Heart left ventricle (tissue), 16 donors: ENCODE data around the gene LAMP5. TPM values are rescaled to one million over a fixed set of nuclear protein-coding genes. Genes with fewer than 3 reads are reported as not detected.

Source experiments
- ATAC-seq, 4 donors: fragments of 200-7000 bp; cut with Tn5 transposase; one replicate each; pipeline ENCODE4 v1.9.1; 2020 to 2022; ENCODE audit warnings: moderate library complexity in 4 of 4, mild to moderate bottlenecking in 3 of 4, moderate number of reproducible peaks in 1 of 4
- DNase-seq, 5 donors: peaks; one replicate each; pipeline ENCODE4 v3.0.0-alpha.2; 2020
- H3K27ac ChIP-seq, 12 donors: fragments of 200-600 bp; sonication (generic) in 4 of 12; one replicate each; pipeline versions ENCODE4 v1.5.0 to v1.8.0; 2016 to 2022; ENCODE audit warnings: mild to moderate bottlenecking in 2 of 12
- H3K27me3 ChIP-seq, 9 donors: fragments of 200-600 bp; sonication (generic) in 2 of 9; one replicate each; pipeline versions ENCODE4 v1.5.1 to v1.8.0; 2016 to 2022; ENCODE audit warnings: mild to moderate bottlenecking in 3 of 9
- H3K36me3 ChIP-seq, 9 donors: fragments of 200-600 bp; sonication (generic) in 2 of 9; one replicate each; pipeline versions ENCODE4 v1.5.0 to v1.8.0; 2018 to 2022; ENCODE audit warnings: mild to moderate bottlenecking in 2 of 9
- H3K4me1 ChIP-seq, 12 donors: fragments of 200-600 bp; sonication (generic) in 4 of 12; one replicate each; pipeline versions ENCODE4 v1.5.0 to v1.8.0; 2016 to 2022; ENCODE audit warnings: mild to moderate bottlenecking in 3 of 12
- H3K4me3 ChIP-seq, 12 donors: fragments of 200-600 bp; sonication (generic) in 4 of 12; one replicate each; pipeline versions ENCODE4 v1.5.0 to v1.8.0; 2017 to 2022; ENCODE audit warnings: mild to moderate bottlenecking in 9 of 12, moderate library complexity in 4 of 12
- H3K9me3 ChIP-seq, 12 donors: fragments of 200-600 bp; sonication (generic) in 4 of 12; one replicate each; pipeline versions ENCODE4 v1.5.0 to v1.8.0; 2016 to 2022; ENCODE audit warnings: mild to moderate bottlenecking in 1 of 12
- CTCF ChIP-seq, 12 donors: fragments of 200-600 bp; sonication (generic) in 4 of 12; IDR thresholded peaks; one replicate each; pipeline versions ENCODE4 v1.5.0 to v1.8.0; 2018 to 2022; ENCODE audit warnings: antibody characterized with exemption in 12 of 12, mild to moderate bottlenecking in 5 of 12
- POLR2A ChIP-seq, 2 donors: fragments of 450-650 bp; IDR thresholded peaks; one replicate each; pipeline ENCODE4 v1.6.1; 2017; ENCODE audit warnings: antibody characterized with exemption in 2 of 2, mild to moderate bottlenecking in 2 of 2, moderate library complexity in 2 of 2
- WGBS, 4 donors: extraction: QIAGEN DNeasy Blood & Tissue Kit in 2 of 4; methylation state at CpG; one replicate each; pipeline versions ENCODE4 v1.1.5 to v1.1.7; 2013 to 2018; 5-methylcytosine and 5-hydroxymethylcytosine counted together
- intact Hi-C, 10 donors: fragments of 100-400 bp; cut with DNase I; formaldehyde crosslinking; loops; one replicate each; pipeline versions ENCODE4 v1.11.1 to v1.14.2; 2022
- polyA plus RNA-seq, 2 donors: library from polyadenylated mRNA; stranded (reverse); fragments of 200-250 nt; gene quantifications; one replicate each; pipeline ENCODE4 v1.2.3, GENCODE V29; 2013
- total RNA-seq, 9 donors: library from RNA; depleted of rRNA in 2 of 9; stranded (reverse); fragments of >200 nt in 2 of 9; fragmentation: NEBNext Ultra II Directional in 3 of 9; extraction: Animal tissue kit (Norgen Biotek cat#: 25700) in 3 of 9; gene quantifications; one replicate each; pipeline versions ENCODE4 v1.1.0 to v1.2.4, GENCODE V29; 2016 to 2023
- donor health status: ischemic (EF 13 %, LVEDD 7.1; RV severe dilation, severe dysfunction).
- donor health status: healthy with polysubstance abuse.
- donor health status: DM: no; HTN: yes; CAD: no.
- donor health status: DM: no; HTN: no; CAD: no.
- donor health status: ischemic (EF 25% LVEDD 6.9; RV normal size, moderate dysfunction).
- donor health status: ischemic (EF 25% LVEDD 5.7; RV mildly dilated, moderate dysfunction).
- donor health status: healthy.
- donor health status: DM: yes; HTN: yes; CAD: no.
- donor health status: ischemic (EF 35%, LVEDD 5.7; RV mildly dilated, moderate dysfunction).
- donor health status: nonischemic (EF 11% LVEDD 7.7; RV severe dilation, severe dysfunction).
- donor health status: DM: yes; HTN: yes; CAD: no.
- donor health status: PGD.
- donor health status: ischemic (EF 29% LVEDD 5.4; RV normal size, mild dysfunction).
- donor health status: nonischemic (EF 23%, LVEDD 6.1; RV moderate dilation, normal function).

LAMP5 gene
- total and polyA plus RNA-seq, 11 donors, result 0.04 to 0.42 (median 0.30) TPM; not detected in 7

GRCh38 chr20:9501473-9501872 is 12.9 kb upstream of the LAMP5 start:
- no peak overlapping the region for H3K4me3 ChIP-seq
- no peak for DNase-seq
- ATAC-seq, result no peak
- H3K27me3 ChIP-seq, result peaks cover 5 to 20% (median 16%) of the 10 kb centered on the region in 9 donors
- no peaks in the 10 kb centered on the region for H3K36me3 ChIP-seq
- peaks cover 0 to 28% (median 3%) of the 10 kb centered on the region in 12 donors for H3K4me1 ChIP-seq
- TF ChIP-seq CTCF (IDR thresholded peaks at IDR 0.05) (no peak), POLR2A (IDR thresholded peaks at IDR 0.05) (no peak)
- intact Hi-C loops, result no loop called here
- H3K27ac ChIP-seq, result no peak overlapping the region
- no peaks in the 10 kb centered on the region for H3K9me3 ChIP-seq
- 81 to 91% (median 88%) methylated on average over 2 of the region's 2 CpGs for WGBS, 4 donors

- no peaks in the 10 kb centered on the region for H3K36me3 ChIP-seq
- H3K9me3 ChIP-seq, result no peaks in the 10 kb centered on the region
- H3K27me3 ChIP-seq, result peaks cover 15 to 42% (median 38%) of the 10 kb centered on the region in 9 donors
- DNase-seq, result no peak
- ATAC-seq, result no peak
- intact Hi-C loops, result no loop called here
- H3K27ac ChIP-seq, result no peak overlapping the region
- no peak overlapping the region for H3K4me3 ChIP-seq
- peaks cover 0 to 47% (median 11%) of the 10 kb centered on the region in 12 donors for H3K4me1 ChIP-seq
- TF ChIP-seq CTCF (IDR thresholded peaks at IDR 0.05) (peak in 2 of 12 donors; percentile 10 to 19), POLR2A (IDR thresholded peaks at IDR 0.05) (no peak)
- 60 to 73% (median 64%) methylated on average over 9 of the region's 9 CpGs for WGBS, 4 donors
These were observed 10.7 kb upstream of the LAMP5 start for GRCh38 chr20:9503526-9504245.

GRCh38 chr20:9506280-9506821 is 8.0 kb upstream of the LAMP5 start:
- peak overlapping the region in 8 of 12 donors; percentile 10 to 31 (median 22) for H3K4me3 ChIP-seq
- TF ChIP-seq POLR2A (IDR thresholded peaks at IDR 0.05), result no peak
- TF ChIP-seq CTCF (IDR thresholded peaks at IDR 0.05), result no peak

GRCh38 chr20:9506964-9507369 is 7.4 kb upstream of the LAMP5 start:
- H3K27ac ChIP-seq, result no peak overlapping the region
- no peak for TF ChIP-seq CTCF (IDR thresholded peaks at IDR 0.05)
- H3K4me3 ChIP-seq, result peak overlapping the region in 8 of 12 donors; percentile 10 to 31 (median 22)
- 2 to 3% (median 3%) methylated on average over 25 to 31 of the region's 31 CpGs for WGBS, 4 donors
- intact Hi-C loops, result no loop called here
- peak in 1 of 4 donors; percentile 12 for ATAC-seq
- no peaks in the 10 kb centered on the region for H3K36me3 ChIP-seq
- H3K9me3 ChIP-seq, result no peaks in the 10 kb centered on the region
- H3K27me3 ChIP-seq, result peaks cover 15 to 72% (median 63%) of the 10 kb centered on the region in 9 donors
- peaks cover 0 to 37% (median 11%) of the 10 kb centered on the region in 12 donors for H3K4me1 ChIP-seq
- no peak for DNase-seq

More at GRCh38 chr20:9506280-9506821, 8.0 kb upstream of the LAMP5 start:
- H3K9me3 ChIP-seq, result no peaks in the 10 kb centered on the region
- H3K27ac ChIP-seq, result no peak overlapping the region
- no peaks in the 10 kb centered on the region for H3K36me3 ChIP-seq
- peaks cover 15 to 65% (median 57%) of the 10 kb centered on the region in 9 donors for H3K27me3 ChIP-seq
- WGBS, 4 donors, result 5 to 10% (median 6%) methylated on average over 34 of the region's 34 CpGs
- DNase-seq (no peak), ATAC-seq (peak in 1 of 4 donors; percentile 30)
- peaks cover 0 to 37% (median 11%) of the 10 kb centered on the region in 12 donors for H3K4me1 ChIP-seq
- intact Hi-C loops, result no loop called here
